ENCODE results near the gene ARHGAP18.

Gene ARHGAP18

DNA sequence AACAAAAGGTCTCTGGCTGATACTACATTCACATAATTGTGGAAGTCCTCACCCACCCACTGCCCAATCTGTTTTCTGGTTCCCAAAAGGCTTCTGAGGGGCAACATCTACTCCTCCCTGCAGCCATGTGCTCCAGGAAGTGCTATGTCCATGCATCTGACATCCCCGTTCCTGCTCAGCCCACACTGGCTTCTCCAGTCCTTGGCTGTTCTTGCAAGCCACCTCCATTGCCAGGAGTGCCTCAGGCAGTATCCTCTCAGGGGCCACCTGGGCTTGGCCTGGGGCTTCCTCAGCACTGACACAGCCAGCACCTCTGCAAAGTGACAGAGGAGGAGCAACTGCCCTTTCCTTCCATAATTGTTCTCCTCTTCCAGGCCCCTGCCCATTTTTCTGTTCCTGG lies 18.3 kb downstream of the ARHGAP18 start:
- DNase-seq (ENCODE audit: low read depth) = no peak

GRCh38 chr6:129691043-129691640 lies 18.8 kb downstream of the ARHGAP18 start:
- no peak for DNase-seq (ENCODE audit: low read depth)

GRCh38 chr6:129686941-129687627 lies 22.9 kb downstream of the ARHGAP18 start:
- DNase-seq (ENCODE audit: low read depth) = peak; percentile 24

DNA sequence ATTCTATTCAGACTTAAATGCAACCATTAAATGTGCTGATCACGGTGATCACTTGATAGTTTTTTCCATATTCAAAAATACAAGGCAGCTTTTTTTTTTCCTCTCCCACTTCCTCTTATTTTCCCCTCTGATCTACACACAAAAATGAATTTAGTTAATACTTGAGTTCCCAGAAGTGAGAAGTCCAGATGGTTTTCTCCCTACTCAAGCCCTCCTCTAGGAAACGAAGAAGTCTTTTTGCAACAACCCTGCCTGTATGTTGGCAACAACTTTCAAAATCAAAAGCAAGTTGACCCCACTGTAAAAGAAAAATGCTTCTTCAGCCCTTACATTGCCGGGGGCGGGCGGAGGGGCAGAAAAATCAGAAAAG lies 24.3 kb downstream of the ARHGAP18 start:
- DNase-seq (ENCODE audit: low read depth) = no peak

- DNase-seq (ENCODE audit: low read depth) = no peak
These were observed 24.9 kb downstream of the ARHGAP18 start for GRCh38 chr6:129684903-129685661.

DNA sequence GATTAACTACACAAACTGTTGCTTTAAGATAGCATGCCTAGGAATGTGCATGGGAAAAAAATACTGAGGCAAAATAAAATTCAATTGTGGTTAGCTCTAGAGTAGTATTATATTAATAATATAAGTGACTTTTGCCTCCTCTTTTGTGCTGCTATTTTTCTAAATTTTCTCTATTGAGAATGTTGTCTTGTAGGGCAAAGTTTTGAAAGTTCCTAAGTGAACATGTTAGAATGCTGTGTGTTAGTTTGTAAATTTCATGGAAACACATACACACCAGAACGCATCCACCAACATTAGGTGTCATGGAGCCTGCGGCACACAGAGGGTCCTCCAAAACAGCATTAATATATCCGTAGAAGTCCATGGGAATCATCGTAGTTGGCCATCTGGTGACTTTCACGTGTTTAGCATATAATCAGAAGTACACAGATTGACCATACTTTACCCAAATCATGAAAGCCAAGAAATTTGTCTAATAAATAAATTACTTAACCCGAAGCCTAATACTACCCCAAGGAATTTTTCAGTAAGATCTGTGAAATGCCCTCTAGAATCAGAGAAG lies 25.6 kb downstream of the ARHGAP18 start:
- no peak for DNase-seq (ENCODE audit: low read depth)

- DNase-seq (ENCODE audit: low read depth) = peak; percentile 48
These were observed 26.2 kb downstream of the ARHGAP18 start for GRCh38 chr6:129683601-129684322.

GRCh38 chr6:129681913-129682205 lies 28.1 kb downstream of the ARHGAP18 start:
- DNase-seq (ENCODE audit: low read depth) = no peak

GRCh38 chr6:129680633-129681032 lies 29.3 kb downstream of the ARHGAP18 start:
- DNase-seq (ENCODE audit: low read depth) = no peak

DNA sequence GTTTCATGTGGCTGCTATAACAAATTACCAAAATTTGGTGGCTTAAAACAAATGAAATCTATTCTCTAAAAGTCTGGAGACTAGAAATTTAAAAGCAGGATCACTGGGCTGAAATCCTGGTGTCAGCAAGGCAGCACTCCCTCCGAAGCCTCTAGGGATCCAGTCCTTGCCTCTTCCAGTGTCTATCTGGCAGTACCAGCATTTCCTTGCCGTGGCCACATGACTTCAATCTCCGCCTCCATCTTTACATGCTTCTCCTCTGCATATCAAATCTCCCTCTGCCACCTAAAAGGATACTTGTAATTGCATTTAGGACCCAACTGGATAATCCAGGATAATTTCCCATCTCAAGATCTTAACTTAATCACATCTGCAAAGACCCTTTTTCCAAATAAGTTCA lies 30.2 kb downstream of the ARHGAP18 start:
- no peak for DNase-seq (ENCODE audit: low read depth)

DNA sequence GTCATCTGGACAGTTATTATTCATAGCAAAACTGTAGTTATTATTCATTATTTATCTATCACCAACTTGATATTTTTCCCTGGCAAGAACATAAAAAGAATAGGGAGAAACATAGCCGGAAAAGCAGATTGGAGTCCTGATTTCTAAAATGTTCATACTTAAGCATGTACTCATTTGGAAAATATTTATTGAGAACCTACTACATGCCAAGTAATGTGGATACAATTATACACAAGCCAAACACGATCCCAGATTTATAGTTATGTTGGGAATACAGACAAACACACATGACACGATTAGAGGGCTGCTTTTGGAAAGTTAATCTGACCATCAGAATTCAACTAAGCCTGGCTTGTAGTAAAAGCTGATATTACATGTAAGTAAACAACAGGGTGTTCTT lies 30.7 kb downstream of the ARHGAP18 start:
- no peak for DNase-seq (ENCODE audit: low read depth)

- DNase-seq (ENCODE audit: low read depth) = no peak
These were observed 31.5 kb downstream of the ARHGAP18 start for GRCh38 chr6:129678463-129678862.

DNA sequence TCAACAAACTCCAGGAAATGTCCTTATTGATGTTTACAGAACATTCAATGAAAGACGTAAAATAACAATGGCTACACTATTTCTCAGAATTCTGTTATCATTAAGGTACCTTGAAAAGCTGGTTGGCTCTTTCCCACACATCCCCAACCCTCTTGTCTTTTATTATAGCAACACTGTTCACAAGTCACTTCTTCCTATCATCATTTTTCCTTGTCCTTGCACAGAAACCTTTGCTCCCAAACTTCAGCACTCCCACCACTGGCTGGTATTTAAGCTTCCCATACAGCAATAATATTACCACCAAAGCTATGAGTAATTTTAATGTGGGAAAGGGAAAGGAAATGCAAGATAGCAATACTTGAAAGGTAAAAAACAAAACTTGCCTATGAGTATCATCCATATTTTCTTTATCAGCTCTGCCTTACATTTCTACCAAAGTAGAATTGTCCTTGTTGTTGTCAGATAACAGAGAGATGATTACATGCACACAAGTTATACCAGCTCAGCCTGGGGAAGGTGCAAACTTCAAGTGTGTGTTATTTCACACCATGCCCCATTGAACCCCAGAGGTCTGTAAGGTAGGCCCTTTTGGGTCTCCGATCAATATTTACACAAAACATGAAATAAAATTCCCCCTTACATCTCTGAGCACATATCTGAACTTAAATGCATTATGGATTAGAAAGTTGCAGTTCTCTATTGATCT lies 32.2 kb downstream of the ARHGAP18 start:
- no peak for DNase-seq (ENCODE audit: low read depth)

DNA sequence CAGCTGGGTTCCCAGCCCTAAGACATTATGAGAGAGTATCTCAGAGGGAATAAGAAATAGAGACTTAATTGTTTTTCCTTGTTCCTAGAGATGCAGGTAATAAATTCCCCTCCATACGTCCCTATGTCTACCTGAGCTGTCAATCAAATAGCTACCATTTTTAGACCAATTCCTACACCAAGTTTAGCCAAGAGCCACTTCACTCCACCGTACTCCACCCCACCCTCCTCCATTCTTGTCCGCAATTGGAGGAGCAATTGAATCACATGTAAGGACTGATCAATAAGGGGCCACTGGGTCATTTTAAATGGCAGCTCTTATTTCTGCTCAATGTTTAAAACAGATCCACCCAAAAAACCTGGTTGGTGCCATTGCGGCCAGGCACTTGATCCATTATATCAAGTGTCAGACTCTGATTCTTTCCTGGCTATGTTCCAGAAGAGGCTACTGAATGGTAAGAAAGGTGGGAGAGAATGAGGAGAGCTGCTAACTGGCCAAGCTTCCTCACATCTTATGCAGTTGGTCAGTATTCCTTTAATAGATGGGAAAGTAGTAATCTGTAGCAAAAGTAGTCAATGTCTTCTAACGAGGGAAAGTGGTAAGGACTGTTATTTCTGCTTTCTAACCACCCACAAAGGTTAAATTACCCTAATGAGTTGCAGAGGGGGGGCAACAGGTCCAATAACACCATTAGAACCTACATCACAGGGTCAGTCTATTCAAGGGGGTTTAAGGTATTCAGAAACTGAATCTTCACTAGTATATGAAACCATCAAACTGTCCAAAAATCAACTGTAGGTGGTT lies 34.1 kb downstream of the ARHGAP18 start:
- DNase-seq (ENCODE audit: low read depth) = no peak

DNA sequence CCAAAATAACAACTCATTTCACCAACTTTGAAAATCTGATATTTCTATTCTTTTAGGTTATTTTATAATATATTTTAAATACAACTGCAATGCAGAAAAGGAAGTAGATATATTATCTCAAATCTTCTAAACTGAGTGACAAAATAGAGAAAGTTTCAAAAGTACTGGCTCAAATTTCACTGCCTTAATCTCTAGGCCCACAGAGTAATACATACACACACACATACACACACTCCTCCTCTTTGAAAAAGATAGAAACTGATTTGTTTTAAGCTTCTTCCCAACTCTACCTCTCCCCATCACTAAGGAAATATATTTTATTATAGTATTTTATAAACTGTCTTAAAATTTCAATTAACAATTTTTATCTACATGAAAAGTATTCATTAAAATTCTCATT lies 36.2 kb downstream of the ARHGAP18 start:
- no peak for DNase-seq (ENCODE audit: low read depth)

DNA sequence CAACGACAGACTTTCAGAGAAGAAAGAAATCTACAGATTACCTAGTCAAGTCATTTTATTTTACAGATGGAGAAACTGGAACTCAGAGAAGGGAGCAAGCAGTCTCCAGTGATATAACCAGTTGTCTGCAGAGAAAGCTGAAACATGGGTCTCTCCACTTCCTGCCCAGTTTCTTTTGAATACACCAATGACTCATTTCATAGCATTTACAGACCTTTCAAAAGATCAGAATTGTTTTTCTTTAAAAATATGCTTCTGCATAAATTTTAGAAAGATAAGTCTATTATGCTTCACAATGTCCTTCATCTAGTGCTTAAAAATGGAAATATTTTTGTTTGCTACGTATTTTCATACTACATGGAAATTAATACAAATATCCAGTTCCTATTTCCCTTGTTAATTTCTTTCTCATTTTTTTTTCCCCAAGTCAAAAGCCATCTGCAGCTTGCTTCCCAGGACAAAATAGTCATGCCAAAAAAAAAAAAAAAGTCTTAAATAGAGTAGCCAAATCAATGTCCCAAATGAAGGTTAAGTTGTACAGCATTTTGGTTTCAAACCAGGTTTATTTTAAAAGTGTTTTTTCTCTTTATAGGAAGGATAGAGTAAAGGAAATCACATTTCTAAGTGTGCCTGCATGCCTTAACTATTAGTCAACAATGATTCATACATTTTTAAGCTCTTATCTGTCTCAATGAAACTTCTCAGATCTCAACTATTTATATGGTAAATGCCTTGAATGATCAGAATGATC lies 36.9 kb downstream of the ARHGAP18 start:
- no peak for DNase-seq (ENCODE audit: low read depth)

- DNase-seq (ENCODE audit: low read depth) = no peak
These were observed 37.7 kb downstream of the ARHGAP18 start for GRCh38 chr6:129672341-129672682.

GRCh38 chr6:129671442-129672340 lies 38.3 kb downstream of the ARHGAP18 start:
- DNase-seq (ENCODE audit: low read depth) = peak; percentile 45

DNA sequence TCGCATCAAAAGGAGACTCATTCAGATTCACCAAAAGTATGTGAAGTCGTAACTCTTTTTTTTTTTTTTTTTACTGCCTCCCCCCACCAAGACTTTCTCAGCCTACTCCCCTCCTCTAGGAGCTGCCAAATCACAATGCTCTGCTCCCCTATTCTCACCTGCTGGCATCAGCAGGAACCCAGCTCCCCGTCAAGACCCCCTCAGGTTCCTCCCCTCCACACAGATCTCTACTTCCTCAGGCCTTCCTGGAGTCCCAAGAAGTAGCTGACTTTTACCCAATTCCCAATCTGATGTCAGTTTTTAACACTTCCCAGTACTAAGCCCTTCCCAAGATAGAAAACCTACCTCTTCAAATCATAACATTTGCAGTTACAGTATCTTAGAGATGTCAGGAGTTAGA lies 39.3 kb downstream of the ARHGAP18 start:
- no peak for DNase-seq (ENCODE audit: low read depth)
